Activated gamma-delta T cell (primary cell): ENCODE measurements around the gene FN3K.
"Not testable (repeated sequence)": the region's sequence is repeated elsewhere in the genome, so short reads cannot be mapped to it uniquely, and the experiment has no call there.

Source experiments
- DNase-seq: peaks from one replicate; lab custom pipeline; 2025; lab: John Stamatoyannopoulos, UW

The FN3K gene

GRCh38 chr17:82737967-82738877, 2.8 kb downstream of the FN3K start:
- DNase-seq = no peak

GRCh38 chr17:82740906-82741759, 5.7 kb downstream of the FN3K start:
- DNase-seq = no peak

- DNase-seq = no peak
These were observed 8.2 kb downstream of the FN3K start for GRCh38 chr17:82743344-82744219.

GRCh38 chr17:82744736-82745135, 9.3 kb downstream of the FN3K start:
- DNase-seq = not testable (repeated sequence)

- no peak for DNase-seq
These were observed 10.1 kb downstream of the FN3K start for GRCh38 chr17:82745524-82745923.

DNA sequence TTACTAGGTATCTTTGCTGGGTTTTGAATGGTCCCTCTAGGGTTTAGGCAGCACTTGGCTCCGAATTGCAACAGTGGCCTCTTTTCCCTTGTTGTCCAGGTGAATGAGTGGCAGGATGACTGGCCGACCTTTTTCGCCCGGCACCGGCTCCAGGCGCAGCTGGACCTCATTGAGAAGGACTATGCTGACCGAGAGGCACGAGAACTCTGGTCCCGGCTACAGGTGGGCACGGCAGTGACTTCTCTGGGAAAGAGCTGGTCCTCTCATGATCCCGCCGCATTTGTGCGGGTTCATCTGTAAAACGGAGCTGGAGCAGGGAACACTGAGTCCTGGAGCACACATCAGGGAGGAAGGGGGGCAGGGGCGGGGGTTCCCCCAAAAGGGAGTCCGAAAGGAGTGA, 13.3 kb downstream of the FN3K start:
- DNase-seq = no peak

DNA sequence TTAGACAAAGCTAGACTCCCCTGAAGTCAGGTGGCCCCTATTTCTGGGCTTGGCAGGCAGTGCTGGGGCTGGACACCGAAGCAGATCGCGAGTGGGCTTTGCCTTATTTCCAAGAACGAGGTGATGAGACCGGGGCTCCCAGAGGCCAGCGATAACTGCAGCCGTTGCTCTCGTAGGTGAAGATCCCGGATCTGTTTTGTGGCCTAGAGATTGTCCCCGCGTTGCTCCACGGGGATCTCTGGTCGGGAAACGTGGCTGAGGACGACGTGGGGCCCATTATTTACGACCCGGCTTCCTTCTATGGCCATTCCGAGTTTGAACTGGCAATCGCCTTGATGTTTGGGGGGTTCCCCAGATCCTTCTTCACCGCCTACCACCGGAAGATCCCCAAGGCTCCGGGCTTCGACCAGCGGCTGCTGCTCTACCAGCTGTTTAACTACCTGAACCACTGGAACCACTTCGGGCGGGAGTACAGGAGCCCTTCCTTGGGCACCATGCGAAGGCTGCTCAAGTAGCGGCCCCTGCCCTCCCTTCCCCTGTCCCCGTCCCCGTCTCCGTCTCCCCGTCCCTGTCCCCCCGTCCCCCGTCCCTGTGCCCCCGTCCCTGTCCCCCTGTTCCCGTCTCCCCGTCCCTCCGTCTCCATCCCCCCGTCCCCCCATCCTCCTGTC, 15.0 kb downstream of the FN3K start:
- DNase-seq = no peak

- no peak for DNase-seq
These were observed 15.8 kb downstream of the FN3K start for GRCh38 chr17:82751171-82751570.

GRCh38 chr17:82751571-82752370, 16.4 kb downstream of the FN3K start, which contains the start of gene TBCD:
TSS of gene TBCD (plus strand) at chr17:82752065. CDS start at chr17:82752194, 129 bp downstream.
- peak; percentile 89 for DNase-seq

DNA sequence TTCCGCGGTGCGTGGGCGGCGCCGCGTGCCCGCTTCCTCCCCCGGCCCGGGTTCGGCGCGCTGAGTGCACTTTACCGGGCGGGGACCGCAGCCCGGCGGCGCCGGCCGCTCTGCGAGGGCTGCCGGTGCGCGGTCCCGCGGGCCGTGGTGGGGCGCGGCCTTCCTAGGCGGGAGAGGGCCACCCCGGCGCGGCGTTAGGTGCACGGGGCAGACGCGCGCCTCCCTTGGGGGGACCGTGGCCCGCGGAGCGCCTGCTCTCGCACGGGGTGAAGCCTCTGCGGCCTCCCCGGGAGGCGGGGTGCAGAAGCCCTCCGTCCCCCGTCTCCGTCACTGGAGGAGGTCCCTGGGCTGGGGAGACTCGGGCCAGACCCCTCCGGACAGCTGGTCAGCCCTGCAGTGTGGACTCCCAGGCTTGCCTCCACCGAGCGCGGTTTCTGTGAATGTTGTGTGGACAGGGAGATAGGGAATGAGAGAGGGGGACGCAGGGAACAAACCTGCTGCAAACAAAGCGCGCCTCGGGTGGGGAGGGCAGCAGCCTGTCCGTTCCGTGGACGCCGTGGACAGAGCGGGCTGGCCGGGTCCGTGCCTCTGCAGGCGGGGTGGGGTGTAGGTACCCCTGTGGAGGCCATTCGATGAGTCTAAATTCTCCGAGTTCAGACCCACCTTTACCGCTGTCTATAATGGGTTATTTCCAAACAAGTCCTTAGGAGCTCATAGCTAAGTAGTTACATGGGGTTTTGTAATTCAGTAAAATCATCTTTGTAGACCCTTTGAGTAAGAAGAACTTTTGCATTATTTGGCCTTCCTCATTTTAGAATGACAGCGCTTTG, 17.2 kb downstream of the FN3K start:
- peak; percentile 58 for DNase-seq

GRCh38 chr17:82753201-82753464, 17.7 kb downstream of the FN3K start:
- no peak for DNase-seq

- DNase-seq = no peak
These were observed 19.1 kb downstream of the FN3K start for GRCh38 chr17:82754297-82755208.

- DNase-seq = no peak
These were observed 20.8 kb downstream of the FN3K start for GRCh38 chr17:82756166-82756565.

DNA sequence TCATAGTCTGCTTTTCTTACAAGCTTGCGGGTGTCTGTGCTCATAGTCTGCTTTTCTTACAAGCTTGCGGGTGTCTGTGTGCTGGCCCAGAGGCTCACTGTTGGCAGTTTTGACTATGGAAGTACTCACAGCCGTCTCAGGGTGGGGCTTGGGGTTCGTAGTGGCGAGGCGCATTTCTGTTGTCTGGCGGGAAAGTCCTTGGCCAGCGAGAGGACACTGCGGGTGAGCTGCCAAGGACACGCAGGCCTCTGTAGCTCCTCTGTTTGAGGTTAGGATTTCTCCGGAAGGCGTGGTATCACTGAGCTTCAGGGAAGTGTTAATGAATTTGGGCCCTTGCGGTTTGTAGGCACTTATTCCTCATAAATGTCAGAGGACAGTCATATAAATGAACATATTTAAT, 30.0 kb downstream of the FN3K start:
- no peak for DNase-seq

DNA sequence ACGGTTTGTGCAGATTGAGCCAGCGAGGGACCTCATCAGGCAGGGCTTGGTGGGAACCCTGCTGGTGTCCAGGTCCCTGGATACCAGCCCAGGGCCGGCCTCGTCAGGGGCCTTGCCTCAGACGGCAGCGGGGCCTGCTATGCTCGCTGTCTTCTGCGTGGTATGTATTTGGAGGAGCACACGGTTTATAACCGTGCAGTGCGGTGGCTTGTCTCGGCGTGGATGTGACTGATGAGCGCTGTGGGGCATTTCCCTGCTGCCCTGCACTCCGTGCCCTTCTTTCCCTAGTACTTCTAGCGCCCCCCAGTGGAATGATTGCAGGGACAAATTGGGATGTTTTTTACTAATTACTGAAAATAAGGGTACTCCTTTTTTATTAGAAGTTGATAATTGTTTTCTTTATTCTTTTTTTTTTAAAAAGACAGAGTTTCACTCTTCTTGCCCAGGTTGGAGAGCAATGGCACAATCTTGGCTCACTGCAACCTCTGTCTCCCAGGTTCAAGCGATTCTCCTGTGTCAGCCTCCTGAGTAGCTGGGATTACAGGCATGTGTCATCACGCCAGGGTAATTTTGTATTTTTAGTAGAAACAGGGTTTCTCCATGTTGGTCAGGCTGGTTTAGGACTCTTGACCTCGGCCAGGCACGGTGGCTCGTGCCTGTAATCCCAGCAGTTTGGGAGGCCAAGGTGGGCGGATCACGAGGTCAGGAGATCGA, 31.8 kb downstream of the FN3K start:
- DNase-seq = no peak

DNA sequence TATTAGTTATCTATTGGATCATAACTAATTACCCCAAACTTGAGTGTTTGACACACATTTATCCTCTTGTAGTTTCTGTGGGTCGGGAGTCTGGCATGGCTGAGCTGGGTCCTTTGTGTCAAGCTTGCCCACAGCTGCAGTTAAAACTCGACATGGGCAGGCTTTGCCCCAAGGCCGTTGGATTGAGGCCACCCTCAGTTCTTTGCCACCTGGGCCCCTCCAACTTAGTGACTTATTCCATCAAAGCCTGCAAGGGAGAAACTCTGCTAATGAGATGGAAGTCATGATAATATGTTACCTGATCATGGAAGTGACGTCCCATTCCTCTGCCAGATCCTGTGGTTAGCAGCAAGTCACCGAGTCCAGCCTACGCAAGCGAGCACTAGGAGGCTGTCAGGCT, 33.6 kb downstream of the FN3K start:
- no peak for DNase-seq

GRCh38 chr17:82772026-82772425, 36.6 kb downstream of the FN3K start:
- DNase-seq = no peak

- DNase-seq = not testable (repeated sequence)
These were observed 39.0 kb downstream of the FN3K start for GRCh38 chr17:82774456-82774855.
